Body of pancreas (tissue), 4 donors: ENCODE data around the gene C1QTNF8.

Source experiments
- POLR2A ChIP-seq, 3 donors: fragments of 450-650 bp; IDR thresholded peaks; one replicate each; pipeline ENCODE4 v1.6.1; 2016; ENCODE audit warnings: antibody characterized with exemption in 3 of 3, mild to moderate bottlenecking in 2 of 3
- TF ChIP-seq, protein P1 (sequence below), 7 experiments: fragments of 450-650 bp in 4 of 7; fragments of 200-600 bp in 3 of 7; sonication (generic) in 3 of 7; IDR thresholded peaks; one replicate each; pipeline ENCODE4 v1.5.1; 2016 to 2019; ENCODE audit warnings: antibody characterized with exemption in 7 of 7

DNA sequence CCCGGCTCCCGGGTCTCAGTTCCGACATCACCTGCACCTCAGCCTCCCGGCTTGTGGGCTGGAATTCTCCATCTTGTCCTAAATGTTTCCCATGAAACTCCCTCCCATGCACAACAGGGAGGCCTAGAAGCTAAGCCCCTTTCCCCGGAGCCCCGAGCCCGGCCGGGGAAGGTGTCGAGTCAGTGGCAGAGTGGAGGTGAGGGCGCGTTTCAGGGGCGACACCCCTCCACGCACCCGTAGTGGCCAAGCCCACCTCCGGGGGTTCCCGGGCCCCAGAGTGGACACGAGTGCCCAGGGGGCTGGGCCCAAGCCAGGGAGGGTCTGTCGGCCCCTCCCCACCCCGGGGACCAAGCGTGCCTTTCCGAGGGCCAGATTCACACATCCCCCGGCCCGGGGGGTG is 25.0 kb upstream of the C1QTNF8 start:
- TF ChIP-seq POLR2A (IDR thresholded peaks at IDR 0.05): no peak
- TF ChIP-seq, protein P1, sequence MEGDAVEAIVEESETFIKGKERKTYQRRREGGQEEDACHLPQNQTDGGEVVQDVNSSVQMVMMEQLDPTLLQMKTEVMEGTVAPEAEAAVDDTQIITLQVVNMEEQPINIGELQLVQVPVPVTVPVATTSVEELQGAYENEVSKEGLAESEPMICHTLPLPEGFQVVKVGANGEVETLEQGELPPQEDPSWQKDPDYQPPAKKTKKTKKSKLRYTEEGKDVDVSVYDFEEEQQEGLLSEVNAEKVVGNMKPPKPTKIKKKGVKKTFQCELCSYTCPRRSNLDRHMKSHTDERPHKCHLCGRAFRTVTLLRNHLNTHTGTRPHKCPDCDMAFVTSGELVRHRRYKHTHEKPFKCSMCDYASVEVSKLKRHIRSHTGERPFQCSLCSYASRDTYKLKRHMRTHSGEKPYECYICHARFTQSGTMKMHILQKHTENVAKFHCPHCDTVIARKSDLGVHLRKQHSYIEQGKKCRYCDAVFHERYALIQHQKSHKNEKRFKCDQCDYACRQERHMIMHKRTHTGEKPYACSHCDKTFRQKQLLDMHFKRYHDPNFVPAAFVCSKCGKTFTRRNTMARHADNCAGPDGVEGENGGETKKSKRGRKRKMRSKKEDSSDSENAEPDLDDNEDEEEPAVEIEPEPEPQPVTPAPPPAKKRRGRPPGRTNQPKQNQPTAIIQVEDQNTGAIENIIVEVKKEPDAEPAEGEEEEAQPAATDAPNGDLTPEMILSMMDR (IDR thresholded peaks at IDR 0.05): no peak
